HepG2 (cell line): ENCODE measurements around the gene CMIP. TPM values are rescaled to one million over a fixed set of nuclear protein-coding genes. Genes with fewer than 3 reads are reported as not detected.
A peak's percentile ranks its signal among the peaks of the same experiment; 100 is the strongest.

Experiments used
- BORCS8-MEF2B ChIP-seq: sonication (generic); formaldehyde crosslinking; IDR thresholded peaks from 2 replicates; pipeline ENCODE4 v1.8.0; 2022; ENCODE audit warnings: mild to moderate bottlenecking, missing genetic modification reagents
- CBX2 ChIP-seq, 2 experiments: fragments of 200-600 bp in 1 of 2; sonication (generic); formaldehyde crosslinking in 1 of 2; IDR thresholded peaks; 2 replicates each; pipeline versions ENCODE4 v1.7.0 to v1.8.1; 2018 to 2022; ENCODE audit warnings: low read depth in 2 of 2, low read length in 1 of 2, mild to moderate bottlenecking in 1 of 2, missing genetic modification reagents in 1 of 2
- GATA4 ChIP-seq: sonication (generic); IDR thresholded peaks from 2 replicates; pipeline ENCODE4 v1.6.1; 2016; ENCODE audit warnings: antibody characterized with exemption, low read depth, borderline replicate concordance
- KMT2A ChIP-seq: sonication (generic); formaldehyde crosslinking; IDR thresholded peaks from 2 replicates; pipeline ENCODE4 v1.4.0; 2020; ENCODE audit warnings: missing genetic modification reagents
- SMYD3 ChIP-seq: sonication (generic); formaldehyde crosslinking; IDR thresholded peaks from 2 replicates; pipeline ENCODE4 v1.8.1; 2023; ENCODE audit warnings: mild to moderate bottlenecking, missing genetic modification reagents
- ZNF382 ChIP-seq: sonication (generic); formaldehyde crosslinking; IDR thresholded peaks from 2 replicates; pipeline ENCODE4 v1.5.0; 2020; ENCODE audit warnings: missing genetic modification reagents, mild to moderate bottlenecking, borderline replicate concordance
- ZNF546 ChIP-seq: sonication (generic); formaldehyde crosslinking; conservative IDR thresholded peaks from 2 replicates; pipeline ENCODE4 v1.8.1; 2023; ENCODE audit warnings: mild to moderate bottlenecking, missing genetic modification reagents
- ZNF563 ChIP-seq: sonication (generic); formaldehyde crosslinking; IDR thresholded peaks from 2 replicates; pipeline ENCODE4 v1.8.0; 2022; ENCODE audit warnings: mild to moderate bottlenecking, moderate library complexity, missing genetic modification reagents
- ZNF589 ChIP-seq: sonication (generic); formaldehyde crosslinking; conservative IDR thresholded peaks from 2 replicates; pipeline ENCODE4 v1.8.0; 2022; ENCODE audit warnings: mild to moderate bottlenecking, moderate library complexity, missing genetic modification reagents
- ZNF615 ChIP-seq: sonication (generic); formaldehyde crosslinking; IDR thresholded peaks from 2 replicates; pipeline ENCODE4 v1.5.0; 2020; ENCODE audit warnings: mild to moderate bottlenecking, missing genetic modification reagents, borderline replicate concordance
- polyA plus RNA-seq, 8 experiments: library from polyadenylated mRNA; depleted of rRNA in 3 of 8; stranded (reverse) in 7 of 8; unstranded in 1 of 8; fragments of >200 nt; fragmentation: Illumina TruSeq in 4 of 8; extraction: Trizol in 4 of 8; gene quantifications; 2 replicates each; pipeline versions ENCODE4 v1.2.1 to v1.2.3, GENCODE V29; 2011 to 2016; ENCODE audit warnings: low read depth in 4 of 8, missing spikeins in 1 of 8, mixed read lengths in 1 of 8; ENCODE audit not compliant: insufficient read depth in 1 of 8
- total RNA-seq, 5 experiments: library from RNA; depleted of rRNA; stranded (reverse); fragments of >200 nt; fragmentation: Illumina TruSeq; extraction: Trizol; gene quantifications; 2 replicates each; pipeline ENCODE4 v1.2.3, GENCODE V29; 2016; ENCODE audit warnings: low read depth in 1 of 5
- TF ChIP-seq, protein P1 (sequence below): IDR thresholded peaks from 2 replicates; pipeline ENCODE4 v1.6.1; 2016; ENCODE audit warnings: low read depth
- TF ChIP-seq, protein P2 (sequence below): sonication (generic); formaldehyde crosslinking; IDR thresholded peaks from 2 replicates; pipeline ENCODE4 v1.4.0; 2020; ENCODE audit warnings: missing genetic modification reagents
- TF ChIP-seq, protein P3 (sequence below): sonication (generic); formaldehyde crosslinking; IDR thresholded peaks from 2 replicates; pipeline ENCODE4 v1.4.0; 2020; ENCODE audit warnings: mild to moderate bottlenecking, missing genetic modification reagents
- TF ChIP-seq, protein P4 (sequence below): sonication (generic); formaldehyde crosslinking; IDR thresholded peaks from 2 replicates; pipeline ENCODE4 v1.4.0; 2020; ENCODE audit warnings: missing genetic modification reagents
- TF ChIP-seq, protein P5 (sequence below): IDR thresholded peaks from 2 replicates; pipeline ENCODE4 v1.6.1; 2016; ENCODE audit warnings: control low read depth
- TF ChIP-seq, protein P6 (sequence below), 2 experiments: sonication (generic) in 1 of 2; formaldehyde crosslinking in 1 of 2; IDR thresholded peaks; 2 replicates each; pipeline versions ENCODE4 v1.4.0 to v1.6.1; 2018 to 2020; ENCODE audit warnings: missing genetic modification reagents in 2 of 2, borderline replicate concordance in 1 of 2, low read depth in 1 of 2, mild to moderate bottlenecking in 1 of 2, missing biosample characterization in 1 of 2

CMIP gene
- total and polyA plus RNA-seq, 2 of the 13 experiments (the other 11 are each of a cell fraction or from before 2014, with no cell fraction given) = 10.9 to 18.1 TPM

DNA sequence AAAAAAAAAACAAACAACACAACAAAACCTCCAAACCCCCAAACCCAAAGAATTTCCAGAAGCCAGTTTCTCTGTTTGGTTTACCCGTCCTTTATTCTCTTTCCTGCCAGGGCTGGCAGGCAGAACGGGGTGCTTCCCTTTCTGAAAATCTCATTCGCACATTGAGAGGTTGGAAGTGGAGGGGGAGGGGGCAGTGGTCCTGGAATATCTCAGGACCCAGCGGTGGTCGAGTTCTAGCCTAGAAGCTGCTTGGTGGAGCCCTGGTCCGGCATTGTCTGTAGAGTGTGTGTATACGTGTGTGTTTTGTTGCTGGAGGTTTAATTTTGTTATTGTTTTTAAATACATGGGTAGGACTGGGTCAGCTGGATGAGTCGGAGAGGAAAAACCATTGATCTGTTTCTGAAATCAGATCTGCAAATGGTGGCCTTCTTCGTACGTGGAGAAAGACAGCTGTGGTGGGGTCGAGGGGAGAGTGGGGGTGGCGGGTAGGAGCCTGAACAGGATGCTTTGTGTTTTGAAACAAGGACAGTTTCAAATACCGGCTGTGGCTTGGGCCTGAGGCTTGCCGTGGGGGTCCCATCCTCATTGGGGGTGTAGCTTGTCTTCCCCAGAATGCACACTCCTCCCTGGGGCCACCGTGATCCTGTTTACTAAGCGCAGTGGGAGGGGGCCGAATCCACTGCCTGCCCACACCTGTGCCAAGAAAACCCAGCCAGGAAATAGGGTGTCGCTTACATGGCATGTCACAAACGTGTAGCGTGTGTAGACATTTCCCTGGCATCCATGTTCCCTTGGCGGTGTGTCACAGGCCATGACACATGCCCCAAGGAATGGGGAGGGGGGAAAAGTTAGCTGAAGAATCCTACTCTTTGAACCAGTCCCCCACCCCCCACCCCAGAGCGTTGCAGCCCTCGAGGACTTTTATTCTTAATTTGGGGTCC is 1.6 kb downstream of the CMIP start (continued):
- TF ChIP-seq ZNF382 (CRISPR knock-in tag) (no peak), BORCS8-MEF2B (CRISPR knock-in tag) (0 out of 2 replicates have a peak, but pooled peaks have one; percentile 44), ZNF615 (0 out of 2 replicates have a peak, but pooled peaks have one; percentile 68), SMYD3 (0 out of 2 replicates have a peak, but pooled peaks have one; percentile 36), ZNF589 (CRISPR knock-in tag) (no peak), ZNF563 (CRISPR knock-in tag) (no peak), ZNF546 (CRISPR knock-in tag) (no peak), CBX2 (IDR thresholded peaks at IDR 0.05; ENCODE audit: low read depth, low read length) (no peak), CBX2 (CRISPR knock-in tag; IDR thresholded peaks at IDR 0.05; ENCODE audit: low read depth) (no peak), GATA4 (peak; percentile 22; the same call in 1 of the 2 replicates), KMT2A (CRISPR knock-in tag) (peak; percentile 68)
- TF ChIP-seq, protein P1, sequence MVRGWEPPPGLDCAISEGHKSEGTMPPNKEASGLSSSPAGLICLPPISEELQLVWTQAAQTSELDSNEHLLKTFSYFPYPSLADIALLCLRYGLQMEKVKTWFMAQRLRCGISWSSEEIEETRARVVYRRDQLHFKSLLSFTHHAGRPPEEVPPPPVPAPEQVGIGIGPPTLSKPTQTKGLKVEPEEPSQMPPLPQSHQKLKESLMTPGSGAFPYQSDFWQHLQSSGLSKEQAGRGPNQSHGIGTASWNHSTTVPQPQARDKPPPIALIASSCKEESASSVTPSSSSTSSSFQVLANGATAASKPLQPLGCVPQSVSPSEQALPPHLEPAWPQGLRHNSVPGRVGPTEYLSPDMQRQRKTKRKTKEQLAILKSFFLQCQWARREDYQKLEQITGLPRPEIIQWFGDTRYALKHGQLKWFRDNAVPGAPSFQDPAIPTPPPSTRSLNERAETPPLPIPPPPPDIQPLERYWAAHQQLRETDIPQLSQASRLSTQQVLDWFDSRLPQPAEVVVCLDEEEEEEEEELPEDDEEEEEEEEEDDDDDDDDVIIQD = no peak
- TF ChIP-seq, protein P2, sequence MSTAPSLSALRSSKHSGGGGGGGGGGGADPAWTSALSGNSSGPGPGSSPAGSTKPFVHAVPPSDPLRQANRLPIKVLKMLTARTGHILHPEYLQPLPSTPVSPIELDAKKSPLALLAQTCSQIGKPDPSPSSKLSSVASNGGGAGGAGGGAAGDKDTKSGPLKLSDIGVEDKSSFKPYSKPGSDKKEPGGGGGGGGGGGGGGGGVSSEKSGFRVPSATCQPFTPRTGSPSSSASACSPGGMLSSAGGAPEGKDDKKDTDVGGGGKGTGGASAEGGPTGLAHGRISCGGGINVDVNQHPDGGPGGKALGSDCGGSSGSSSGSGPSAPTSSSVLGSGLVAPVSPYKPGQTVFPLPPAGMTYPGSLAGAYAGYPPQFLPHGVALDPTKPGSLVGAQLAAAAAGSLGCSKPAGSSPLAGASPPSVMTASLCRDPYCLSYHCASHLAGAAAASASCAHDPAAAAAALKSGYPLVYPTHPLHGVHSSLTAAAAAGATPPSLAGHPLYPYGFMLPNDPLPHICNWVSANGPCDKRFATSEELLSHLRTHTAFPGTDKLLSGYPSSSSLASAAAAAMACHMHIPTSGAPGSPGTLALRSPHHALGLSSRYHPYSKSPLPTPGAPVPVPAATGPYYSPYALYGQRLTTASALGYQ (CRISPR knock-in tag) = no peak
- TF ChIP-seq, protein P3, sequence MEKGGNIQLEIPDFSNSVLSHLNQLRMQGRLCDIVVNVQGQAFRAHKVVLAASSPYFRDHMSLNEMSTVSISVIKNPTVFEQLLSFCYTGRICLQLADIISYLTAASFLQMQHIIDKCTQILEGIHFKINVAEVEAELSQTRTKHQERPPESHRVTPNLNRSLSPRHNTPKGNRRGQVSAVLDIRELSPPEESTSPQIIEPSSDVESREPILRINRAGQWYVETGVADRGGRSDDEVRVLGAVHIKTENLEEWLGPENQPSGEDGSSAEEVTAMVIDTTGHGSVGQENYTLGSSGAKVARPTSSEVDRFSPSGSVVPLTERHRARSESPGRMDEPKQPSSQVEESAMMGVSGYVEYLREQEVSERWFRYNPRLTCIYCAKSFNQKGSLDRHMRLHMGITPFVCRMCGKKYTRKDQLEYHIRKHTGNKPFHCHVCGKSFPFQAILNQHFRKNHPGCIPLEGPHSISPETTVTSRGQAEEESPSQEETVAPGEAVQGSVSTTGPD (CRISPR knock-in tag) = no peak
- TF ChIP-seq, protein P4, sequence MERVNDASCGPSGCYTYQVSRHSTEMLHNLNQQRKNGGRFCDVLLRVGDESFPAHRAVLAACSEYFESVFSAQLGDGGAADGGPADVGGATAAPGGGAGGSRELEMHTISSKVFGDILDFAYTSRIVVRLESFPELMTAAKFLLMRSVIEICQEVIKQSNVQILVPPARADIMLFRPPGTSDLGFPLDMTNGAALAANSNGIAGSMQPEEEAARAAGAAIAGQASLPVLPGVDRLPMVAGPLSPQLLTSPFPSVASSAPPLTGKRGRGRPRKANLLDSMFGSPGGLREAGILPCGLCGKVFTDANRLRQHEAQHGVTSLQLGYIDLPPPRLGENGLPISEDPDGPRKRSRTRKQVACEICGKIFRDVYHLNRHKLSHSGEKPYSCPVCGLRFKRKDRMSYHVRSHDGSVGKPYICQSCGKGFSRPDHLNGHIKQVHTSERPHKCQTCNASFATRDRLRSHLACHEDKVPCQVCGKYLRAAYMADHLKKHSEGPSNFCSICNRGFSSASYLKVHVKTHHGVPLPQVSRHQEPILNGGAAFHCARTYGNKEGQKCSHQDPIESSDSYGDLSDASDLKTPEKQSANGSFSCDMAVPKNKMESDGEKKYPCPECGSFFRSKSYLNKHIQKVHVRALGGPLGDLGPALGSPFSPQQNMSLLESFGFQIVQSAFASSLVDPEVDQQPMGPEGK (CRISPR knock-in tag) = peak; percentile 91
- TF ChIP-seq, protein P5, sequence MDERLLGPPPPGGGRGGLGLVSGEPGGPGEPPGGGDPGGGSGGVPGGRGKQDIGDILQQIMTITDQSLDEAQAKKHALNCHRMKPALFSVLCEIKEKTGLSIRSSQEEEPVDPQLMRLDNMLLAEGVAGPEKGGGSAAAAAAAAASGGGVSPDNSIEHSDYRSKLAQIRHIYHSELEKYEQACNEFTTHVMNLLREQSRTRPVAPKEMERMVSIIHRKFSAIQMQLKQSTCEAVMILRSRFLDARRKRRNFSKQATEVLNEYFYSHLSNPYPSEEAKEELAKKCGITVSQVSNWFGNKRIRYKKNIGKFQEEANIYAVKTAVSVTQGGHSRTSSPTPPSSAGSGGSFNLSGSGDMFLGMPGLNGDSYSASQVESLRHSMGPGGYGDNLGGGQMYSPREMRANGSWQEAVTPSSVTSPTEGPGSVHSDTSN (CRISPR knock-in tag) = no peak
- TF ChIP-seq, protein P6, sequence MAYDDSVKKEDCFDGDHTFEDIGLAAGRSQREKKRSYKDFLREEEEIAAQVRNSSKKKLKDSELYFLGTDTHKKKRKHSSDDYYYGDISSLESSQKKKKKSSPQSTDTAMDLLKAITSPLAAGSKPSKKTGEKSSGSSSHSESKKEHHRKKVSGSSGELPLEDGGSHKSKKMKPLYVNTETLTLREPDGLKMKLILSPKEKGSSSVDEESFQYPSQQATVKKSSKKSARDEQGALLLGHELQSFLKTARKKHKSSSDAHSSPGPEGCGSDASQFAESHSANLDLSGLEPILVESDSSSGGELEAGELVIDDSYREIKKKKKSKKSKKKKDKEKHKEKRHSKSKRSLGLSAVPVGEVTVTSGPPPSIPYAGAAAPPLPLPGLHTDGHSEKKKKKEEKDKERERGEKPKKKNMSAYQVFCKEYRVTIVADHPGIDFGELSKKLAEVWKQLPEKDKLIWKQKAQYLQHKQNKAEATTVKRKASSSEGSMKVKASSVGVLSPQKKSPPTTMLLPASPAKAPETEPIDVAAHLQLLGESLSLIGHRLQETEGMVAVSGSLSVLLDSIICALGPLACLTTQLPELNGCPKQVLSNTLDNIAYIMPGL (CRISPR knock-in tag; IDR thresholded peaks at IDR 0.05; ENCODE audit: borderline replicate concordance in 1 of 2, low read depth in 1 of 2) = peak in 1 of 2 experiments; percentile 62; a peak in 2 of 4 replicates
